Stimulated activated CD8-positive, alpha-beta memory T cell treated with anti-CD3 and anti-CD28 coated beads, Interleukin-15, amount 100 ng/mL, for 1 hour (primary cell): ENCODE results near the gene NEURL2.

Source experiments
- DNase-seq: peaks from one replicate; pipeline ENCODE4 v3.0.0-alpha.2; 2020; ENCODE audit warnings: low read depth

NEURL2 gene

DNA sequence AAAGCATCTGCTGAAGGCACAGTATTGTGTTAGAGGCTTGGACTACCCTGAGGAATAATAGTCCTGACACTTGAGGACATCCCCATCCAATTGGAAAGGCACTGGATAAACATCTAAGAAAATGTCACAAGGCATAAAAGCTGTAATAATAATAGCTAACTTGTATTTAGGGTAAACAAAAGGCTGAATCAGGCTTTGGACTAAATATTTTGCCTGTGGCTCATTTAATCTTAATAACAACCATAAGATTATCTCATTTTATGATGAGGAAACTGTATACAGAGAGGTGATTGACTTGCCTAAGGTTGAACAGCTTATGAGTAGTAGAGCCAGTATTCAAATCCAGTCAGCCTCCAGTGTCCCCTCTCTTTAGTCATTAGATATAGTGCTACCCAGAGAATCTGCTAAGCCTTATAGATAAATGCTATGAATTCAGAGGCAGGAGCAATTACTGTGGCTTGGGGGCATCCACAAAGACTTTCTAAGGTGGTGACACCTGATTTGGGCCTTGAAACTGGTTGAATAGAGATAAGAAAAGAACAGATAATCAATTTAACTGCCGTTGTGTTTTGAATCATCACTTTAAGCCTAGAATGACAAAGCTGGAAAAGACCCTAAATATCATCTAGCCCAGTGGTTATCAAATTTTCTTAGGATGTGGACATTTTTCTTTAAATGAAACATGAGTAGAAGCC, 17.5 kb downstream of the NEURL2 start:
- no peak for DNase-seq

DNA sequence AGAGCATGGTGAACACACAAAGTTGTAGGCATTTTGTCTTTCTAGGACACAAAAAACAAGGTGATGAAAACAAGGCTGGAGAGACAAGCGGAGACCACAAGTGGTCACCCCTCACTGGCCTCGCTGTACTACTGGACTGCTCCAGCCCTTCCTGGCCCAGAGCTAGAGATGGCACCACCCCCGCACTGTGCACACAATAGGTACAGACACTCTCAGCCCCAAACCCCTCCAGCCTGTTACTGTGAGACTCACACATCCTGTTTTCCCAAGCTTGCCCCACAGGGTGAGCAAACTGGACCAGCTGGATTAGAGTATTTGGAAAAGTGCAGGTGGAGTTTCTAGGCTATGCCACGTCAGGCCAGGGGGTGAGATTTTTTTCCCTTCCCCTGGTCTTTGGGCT, 18.4 kb downstream of the NEURL2 start:
- DNase-seq: no peak

DNA sequence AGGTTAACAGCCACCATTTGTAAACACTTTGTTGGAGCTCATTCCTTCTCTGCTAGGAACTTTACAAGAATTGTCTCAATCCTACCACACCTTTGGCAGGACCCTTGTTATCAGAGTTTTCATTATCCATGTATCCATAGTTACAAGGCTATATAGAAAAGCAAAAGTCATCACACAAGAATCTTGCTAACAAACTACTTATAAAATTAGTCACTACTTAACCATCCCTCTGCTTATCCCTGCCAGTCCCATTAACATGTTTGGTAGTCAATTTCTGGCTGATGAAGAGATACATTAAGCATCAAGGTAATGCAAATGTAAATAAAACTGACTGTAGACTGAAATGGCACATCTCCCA, 23.2 kb downstream of the NEURL2 start:
- no peak for DNase-seq

DNA sequence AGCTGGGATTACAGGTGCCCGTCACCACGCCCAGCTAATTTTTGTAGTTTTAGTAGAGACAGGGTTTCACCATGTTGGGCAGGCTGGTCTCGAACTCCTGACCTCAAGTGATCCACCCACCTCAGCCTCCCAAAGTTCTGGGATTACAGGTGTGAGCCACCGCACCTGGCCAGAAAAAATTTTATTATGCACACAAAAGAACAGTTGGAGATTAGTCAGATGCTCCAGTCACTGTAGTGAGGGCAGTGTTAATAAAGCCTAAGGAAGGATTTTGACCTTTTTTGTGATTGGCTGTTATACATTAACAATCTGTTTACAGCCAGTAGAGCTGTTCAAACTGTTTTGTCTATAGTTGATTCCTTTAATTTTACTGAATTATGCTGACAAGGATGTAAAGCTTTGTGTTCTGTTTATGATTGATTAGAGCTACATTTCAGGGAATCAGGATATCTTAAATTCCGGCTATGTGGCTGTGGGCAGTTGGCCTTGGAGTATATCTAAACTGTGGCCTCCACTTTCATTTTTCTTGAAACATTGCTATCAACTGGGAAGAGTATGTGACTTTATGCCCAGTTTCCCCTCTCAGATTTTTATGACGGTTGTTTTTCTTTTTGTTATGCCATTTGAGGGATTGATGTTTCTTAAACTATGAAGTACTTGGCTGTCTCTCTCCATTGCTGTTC, 23.7 kb downstream of the NEURL2 start:
- DNase-seq: no peak

DNA sequence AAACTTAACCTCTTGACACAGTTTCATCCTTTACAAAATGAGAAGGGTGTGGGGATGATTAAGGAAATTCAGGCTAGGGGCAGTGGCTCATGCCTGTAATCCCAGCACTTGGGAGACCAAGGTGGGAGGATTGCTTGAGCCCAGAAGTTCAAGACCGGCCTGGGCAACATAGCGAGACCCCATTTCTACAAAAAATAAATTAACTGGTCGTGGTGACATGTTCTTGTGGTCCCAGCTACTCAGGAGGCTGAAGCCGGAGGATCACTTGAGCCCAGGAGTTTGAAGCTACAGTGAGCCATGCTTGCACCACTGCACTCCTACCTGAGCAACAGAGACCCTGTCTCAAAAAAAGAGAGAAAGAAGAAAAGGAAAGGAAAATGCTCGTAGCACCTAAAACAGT, 24.6 kb downstream of the NEURL2 start:
- DNase-seq: no peak

DNA sequence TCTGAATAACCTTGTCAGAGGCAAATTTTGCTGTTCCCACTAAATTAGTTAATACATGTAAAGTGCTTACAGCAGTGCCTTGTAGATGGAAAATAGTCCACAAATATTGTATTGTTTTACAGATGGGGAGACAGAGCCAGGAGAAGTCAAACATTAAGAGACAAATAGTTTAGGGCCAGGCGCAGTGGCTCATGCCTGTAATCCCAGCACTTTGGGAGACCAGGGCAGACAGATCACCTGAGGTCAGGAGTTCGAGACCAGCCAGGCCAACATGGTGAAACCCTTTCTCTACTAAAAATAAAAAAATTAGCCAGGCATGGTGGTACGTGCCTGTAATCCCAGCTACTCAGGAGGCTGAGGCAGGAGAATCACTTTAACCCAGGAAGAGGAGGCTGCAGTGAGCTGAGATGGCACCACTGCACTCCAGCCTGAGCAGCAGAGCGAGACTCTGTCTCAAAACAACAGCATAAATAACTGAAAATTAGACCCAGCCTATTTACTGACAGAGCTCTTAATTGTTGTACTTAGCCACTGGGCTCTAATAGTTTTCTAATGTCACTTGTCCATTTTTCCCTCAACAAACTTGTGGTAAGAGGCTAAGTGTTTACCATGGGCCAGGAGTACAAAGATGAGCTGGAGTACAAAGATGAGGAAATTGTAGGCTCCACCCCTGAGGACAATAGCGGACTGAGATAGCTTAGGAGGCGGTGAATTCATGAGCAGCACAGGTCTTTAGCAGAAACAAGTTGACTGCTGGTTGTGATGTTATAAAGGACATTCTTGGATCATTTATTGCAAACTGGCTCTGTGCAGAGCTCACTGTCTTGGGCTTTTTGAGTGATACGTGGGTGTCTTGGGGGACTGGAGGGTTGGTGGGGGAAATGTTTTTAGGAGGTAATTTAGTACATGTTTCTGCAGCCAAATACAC, 27.2 kb downstream of the NEURL2 start:
- DNase-seq: no peak

DNA sequence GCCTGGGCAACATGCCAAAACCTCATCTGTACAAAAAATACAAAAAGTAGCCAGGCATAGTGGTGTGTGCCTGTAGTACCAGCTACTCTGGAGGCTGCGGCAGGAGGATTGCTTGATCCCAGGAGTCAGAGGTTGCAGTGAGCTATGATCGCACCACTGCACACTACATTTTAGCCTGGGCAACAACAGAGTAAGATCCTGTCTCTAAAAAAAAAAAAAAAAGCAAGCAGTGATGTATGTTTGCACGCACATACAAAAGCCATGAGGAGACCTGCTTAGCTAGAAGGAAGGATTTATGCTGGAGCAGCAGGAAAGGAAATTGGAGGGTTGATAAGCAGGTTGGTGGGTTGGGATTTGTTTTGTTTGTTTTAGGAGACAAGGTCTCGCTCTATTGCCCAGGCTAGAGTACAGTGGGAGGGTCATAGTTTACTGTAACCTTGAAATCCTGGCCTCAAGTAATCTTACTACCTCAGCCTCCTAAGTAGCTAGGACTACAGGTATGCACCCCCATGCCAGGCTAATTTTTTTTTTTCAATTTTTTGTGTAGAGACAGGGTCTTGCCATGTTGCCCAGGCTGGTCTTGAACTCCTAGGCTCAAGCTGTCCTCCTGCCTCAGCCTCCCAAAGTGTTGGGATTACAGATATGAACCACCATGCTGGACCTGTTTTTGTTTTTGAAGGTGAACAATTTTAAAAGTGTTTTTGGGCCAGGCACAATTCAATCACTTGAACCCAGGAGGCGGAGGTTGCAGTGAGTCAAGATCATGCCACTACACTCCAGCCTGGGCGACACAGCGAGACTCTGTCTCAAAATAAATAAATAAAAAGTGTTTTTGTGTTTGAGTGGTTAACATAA, 29.6 kb downstream of the NEURL2 start:
- no peak for DNase-seq

DNA sequence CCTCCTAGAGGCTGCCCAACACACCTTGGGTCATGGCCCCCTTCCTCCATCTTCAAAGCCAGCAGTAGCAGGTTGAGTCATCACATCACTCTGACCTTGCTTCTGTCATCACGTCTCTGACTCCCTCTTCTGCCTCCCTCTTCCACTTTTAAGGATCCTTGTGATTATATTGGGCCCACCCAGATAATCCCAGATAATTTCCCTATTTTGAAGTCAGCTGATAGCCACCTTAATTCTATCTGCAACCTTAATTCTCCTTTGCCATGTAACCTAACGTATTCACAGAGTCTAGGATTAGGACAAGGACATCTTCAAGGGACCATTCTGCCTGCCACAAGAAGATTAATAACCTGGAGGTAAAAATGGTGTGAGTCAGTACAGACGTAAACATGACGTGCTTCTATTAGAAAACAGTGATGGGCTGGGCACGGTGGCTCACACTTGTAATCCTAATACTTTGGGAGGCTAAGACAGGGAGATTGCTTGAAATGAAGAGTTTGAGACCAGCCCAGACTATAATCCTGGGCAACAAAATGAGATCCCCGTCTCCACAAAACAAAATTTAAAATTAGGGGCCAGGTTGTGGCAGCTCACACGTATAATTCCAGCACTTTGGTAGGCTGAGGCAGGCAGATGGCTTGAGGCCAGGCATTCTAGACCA, 30.3 kb downstream of the NEURL2 start:
- no peak for DNase-seq

DNA sequence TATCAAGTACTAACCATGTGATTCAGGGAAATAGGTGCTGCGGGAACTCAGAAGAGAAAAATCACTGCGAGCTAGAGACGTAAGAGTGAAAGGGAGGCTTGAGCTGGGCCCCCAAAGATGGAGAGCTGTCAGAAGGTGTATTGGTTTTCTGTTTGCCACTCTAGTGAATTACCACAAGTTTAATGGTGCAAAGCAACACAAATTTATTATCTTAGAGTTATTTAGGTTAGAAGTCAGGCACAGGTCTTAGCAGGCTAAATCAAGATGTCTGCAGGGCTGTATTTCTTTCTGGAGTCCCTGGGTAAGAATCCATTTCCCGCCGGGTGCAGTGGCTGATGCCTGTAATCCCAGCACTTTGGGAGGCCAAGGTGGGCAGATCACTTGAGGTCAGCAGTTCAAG, 31.1 kb downstream of the NEURL2 start:
- DNase-seq: no peak

DNA sequence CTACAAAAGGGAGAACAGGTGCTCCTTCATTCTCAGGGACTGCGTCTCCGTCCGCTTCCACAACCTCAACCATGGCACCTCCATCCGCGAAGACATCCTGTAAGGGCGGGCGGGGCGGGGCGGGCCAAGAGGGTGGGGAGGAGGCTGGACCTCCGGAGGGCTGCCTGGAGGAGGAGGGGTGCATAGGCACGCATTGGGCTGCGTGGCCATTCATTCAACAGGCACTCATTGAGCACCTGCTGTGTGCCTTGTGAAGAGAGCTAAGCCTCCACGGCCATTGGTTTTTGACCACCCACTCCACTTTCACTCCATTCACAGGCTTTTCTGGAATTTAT, 33.2 kb downstream of the NEURL2 start:
- no peak for DNase-seq

DNA sequence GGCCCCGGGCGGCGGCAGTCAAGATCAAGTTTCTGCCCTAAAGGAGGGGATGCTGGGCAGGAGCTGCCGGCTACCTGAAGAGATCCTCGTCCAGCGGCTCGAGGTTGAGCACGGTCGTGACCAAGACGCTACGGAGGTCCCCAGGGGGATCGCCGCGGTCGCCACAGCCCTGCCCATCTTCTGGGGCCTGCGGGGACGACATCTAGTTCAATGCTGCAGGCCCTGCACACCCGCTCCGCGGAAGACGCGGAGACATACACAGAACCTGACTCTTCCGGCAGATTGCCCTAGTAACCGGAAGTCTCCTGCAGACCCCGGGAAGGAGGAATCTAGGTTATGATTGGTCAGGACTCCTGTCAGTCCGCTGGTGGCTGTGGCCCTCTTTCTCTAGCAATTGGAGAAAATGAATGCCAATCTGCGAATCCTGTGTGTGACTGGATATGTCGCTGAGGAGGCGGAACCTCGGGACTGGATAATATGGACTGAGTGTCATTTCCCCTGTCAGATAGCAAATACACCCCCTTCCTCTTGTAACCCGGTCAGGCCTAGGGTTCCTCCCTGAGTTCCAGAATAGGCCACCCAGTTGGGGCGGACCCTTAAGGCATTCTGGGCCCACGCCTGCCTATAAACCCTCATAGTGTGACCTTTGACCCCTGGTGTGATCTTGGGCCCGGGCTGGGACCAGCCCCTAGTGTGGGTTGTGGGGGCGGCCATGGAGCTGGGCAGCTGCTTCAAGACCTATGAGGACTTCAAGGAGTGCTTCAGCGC, 33.7 kb downstream of the NEURL2 start, which contains the start of the genes ACOT8 and ZSWIM3:
TSS of gene ACOT8 (minus strand) at position 279 of the 768 bp plus-strand sequence. CDS start at position 202, 77 bp downstream.
TSS of gene ZSWIM3 (plus strand) at position 501 of the 768 bp plus-strand sequence. CDS start at position 713, 212 bp downstream.
- peak; percentile 83 for DNase-seq

DNA sequence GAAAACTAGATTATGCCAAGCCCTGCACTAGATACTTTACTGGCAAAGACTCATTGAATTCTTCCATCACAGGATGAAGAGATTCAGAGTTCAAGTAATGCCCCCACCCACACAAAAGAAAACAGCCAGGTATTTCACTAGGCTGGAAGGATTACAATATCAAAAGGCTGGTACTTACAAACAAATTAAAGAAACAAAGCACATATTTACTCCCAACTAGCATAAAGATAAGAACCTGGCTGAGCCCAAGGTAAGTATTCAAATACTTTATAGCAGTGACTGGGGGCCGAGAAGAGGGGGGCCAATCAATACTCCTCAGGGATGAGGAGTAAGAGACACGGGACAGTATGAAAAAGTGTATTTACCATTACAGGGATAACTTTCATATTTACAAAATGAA, 37.5 kb downstream of the NEURL2 start:
- DNase-seq: no peak

DNA sequence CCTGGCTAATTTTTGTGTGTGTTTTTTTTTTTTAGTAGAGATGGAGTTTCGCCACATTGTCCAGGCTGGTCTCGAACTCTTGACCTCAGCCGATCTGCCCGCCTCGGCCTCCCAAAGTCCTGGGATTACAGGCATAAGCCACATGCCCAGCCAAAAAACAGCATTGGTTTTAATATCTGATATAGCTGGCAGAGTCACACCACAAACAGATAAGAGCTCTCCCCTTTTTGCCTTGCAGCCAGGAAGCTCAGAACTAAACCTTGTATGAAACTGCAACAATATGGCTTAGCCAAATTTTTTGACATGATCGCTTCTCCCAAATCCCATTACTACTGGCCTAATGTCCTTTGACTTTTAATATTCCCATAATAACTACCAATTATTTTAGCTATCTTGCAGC, 38.7 kb downstream of the NEURL2 start:
- DNase-seq: no peak

DNA sequence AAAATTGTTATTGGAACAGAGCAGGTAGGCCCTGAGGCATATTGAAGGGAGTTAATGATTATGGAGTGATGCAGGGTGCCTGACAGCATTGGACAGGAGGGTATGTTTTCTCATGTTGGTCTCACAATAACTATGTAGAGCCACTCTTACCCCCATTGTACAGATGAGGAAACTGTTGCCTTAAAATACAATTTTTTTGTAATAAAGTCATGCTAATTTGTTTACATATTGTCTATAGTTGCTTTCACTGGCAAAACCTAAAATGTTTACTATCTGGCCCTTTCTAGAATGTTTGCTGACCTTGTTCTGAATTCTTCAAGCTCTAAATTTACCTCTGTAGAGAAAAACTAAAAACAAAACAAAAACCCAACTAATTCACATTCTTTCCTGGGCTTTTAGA, 39.5 kb downstream of the NEURL2 start:
- DNase-seq: no peak

DNA sequence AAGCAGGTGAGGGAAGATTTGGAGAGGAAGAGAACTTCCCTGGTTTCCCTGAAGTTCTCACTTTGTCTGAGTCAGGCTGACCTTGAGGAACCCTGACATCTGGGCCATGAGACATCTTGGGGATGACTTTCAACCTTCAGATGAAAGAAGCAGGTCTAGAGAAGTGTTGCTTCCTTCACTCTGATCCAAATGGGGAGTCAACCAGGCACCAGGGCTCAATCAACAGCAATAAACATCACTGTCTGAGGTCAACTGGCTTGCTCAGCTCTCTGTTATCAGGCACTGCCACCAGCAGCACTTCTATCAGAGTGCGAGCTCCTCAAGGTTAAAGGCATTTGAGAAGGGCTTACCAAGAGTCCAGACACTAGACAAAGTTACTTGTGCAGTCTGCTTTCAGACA, 40.1 kb downstream of the NEURL2 start:
- DNase-seq: no peak

DNA sequence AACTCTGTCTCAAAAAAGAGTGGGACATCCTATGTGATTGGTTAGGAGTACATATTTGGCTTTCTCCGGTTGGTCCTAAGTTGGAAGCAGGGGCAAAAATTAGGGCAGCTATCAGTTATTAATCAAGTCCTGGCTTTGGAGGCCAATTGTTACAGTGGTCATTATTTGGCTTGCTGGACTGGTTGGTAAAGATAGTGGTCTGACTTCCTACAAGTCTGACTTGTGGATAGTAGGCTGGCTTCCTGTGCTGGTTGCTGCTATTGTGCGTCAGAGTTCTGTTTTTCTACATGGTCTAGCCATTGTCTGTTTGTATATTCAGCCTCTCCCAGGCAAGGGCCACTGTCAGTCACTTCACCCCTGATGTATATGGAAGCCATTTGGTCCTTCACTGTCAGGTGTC, 40.8 kb downstream of the NEURL2 start:
- no peak for DNase-seq

DNA sequence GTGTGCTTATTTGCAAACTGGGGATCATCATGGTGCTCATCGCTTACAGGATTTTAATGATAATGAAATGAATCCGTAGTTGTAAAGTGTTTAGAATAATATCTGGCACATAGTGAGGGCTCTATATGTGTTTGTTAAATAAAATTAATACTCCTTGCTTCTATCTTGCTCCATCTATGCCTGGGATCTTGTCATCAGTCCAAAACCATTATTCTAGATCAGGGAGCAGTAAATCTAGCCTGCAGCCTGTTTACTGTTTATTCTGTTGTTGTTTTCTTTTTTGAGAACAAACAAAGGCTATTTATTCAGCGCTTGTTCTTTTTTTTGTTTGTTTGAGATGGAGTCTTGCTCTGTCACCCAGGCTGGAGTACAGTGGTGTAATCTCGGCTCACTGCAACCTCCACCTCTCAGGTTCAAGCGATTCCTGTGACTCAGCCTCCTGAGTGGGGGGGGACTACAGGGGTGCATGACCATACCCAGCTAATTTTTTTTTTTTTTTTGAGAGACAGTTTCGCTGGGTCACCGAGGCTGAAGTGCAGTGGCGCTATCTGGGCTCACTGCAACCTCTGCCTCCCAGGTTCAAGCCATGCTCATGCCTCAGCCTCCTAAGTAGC, 41.9 kb downstream of the NEURL2 start:
- no peak for DNase-seq

DNA sequence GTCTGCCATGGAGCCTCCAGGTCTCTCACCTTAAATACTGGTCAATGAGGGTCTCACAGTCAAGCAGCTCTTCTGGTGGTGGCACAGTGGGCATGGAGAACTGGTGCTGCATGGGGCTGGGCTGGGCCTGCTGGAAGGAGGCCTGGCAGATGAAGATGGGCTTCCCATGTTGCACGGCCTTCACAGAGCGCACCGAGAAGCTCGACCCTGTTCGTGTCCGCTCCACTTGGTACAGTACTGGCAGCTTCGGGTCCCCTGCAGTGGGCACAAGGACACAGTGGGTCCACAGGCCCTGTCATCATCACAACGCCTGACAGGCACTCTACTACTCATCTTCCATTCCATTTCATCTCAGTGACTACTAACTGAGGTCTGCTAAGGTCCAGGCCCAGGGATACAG, 42.6 kb downstream of the NEURL2 start:
- DNase-seq: no peak

DNA sequence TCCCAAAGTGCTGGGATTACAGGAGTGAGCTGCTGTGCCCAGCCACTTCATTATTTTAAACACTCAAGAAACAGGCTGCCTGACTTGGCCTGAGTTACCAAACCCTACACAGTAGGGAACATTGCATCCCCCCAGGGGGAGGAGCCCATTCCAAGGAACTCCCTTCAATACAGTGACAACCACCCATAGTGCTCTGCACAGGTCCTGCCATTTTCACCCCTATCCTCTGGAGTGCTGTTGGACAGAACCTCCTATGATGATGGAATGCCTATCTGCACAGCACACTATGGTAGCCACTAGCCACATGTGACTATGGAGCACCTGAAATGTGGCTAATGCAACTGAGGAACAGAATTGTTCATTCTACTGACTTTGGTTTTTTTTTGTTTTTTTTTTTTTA, 45.6 kb downstream of the NEURL2 start:
- no peak for DNase-seq

DNA sequence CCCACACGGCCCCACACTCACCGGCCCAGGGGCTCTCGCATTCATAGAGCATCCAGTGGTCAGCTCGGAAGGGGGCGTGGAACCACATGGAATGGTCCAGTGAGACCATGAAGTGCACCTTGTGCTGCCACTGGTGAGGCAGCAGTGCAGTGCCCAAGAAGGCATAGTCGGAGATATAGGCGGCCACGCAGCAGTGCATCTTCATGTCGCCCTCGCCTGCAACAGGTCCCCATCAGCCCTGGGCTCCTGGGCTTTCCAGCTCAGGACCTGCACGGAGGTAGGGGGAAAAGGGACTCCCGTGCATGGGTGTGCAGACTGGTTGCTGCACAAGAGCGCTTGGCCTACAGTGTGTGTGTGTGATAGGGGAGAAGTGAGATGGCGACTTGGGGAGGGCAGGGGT, 47.5 kb downstream of the NEURL2 start:
- no peak for DNase-seq
